Ovary (tissue), 3 donors: Measurements from ENCODE around the gene TOP2B.

Source experiments
- CTCF ChIP-seq, 3 donors: fragments of 450-650 bp in 2 of 3; fragments of 200-600 bp in 1 of 3; IDR thresholded peaks; one replicate each; pipeline versions ENCODE4 v1.5.1 to v1.8.0; 2016 to 2022; ENCODE audit warnings: antibody characterized with exemption in 3 of 3, mild to moderate bottlenecking in 1 of 3
- POLR2A ChIP-seq: fragments of 450-650 bp; IDR thresholded peaks from one replicate; pipeline ENCODE4 v1.6.1; 2017; ENCODE audit warnings: antibody characterized with exemption, mild to moderate bottlenecking, moderate library complexity
- donor health status: DM: no; HTN: no; CAD: no.

DNA sequence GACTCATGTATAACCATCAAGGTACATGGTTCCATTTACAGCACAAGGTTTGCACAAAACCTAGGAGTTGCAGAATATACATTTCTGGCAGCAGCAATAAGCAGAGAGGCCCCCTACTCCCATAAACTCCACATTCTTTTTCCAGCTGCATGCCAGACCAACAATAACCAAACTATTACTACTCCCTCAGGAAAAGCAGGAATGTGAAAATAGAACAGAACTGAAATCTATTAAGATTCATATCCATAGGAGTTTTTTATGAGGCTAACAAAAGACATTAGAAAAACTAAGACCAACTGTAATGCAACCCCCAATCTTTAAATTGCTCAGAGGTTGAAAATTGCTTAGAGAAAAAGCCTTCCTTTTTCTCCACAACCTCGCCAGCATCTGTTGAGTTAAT is 27.6 kb upstream of the TOP2B start:
- TF ChIP-seq CTCF (IDR thresholded peaks at IDR 0.05) (no peak), POLR2A (no peak)
